Ishikawa (cell line): Measurements from ENCODE around the gene NOX3.

Experiments
- CEBPB ChIP-seq: IDR thresholded peaks from 2 replicates; pipeline ENCODE4 v1.6.1; 2012
- CREB1 ChIP-seq: IDR thresholded peaks from 2 replicates; pipeline ENCODE4 v1.6.1; 2012; ENCODE audit warnings: low read depth
- EGR1 ChIP-seq: IDR thresholded peaks from 2 replicates; pipeline ENCODE4 v1.6.1; 2012
- EP300 ChIP-seq: IDR thresholded peaks from 2 replicates; pipeline ENCODE4 v1.6.1; 2012; ENCODE audit warnings: borderline replicate concordance
- FOXM1 ChIP-seq: IDR thresholded peaks from 2 replicates; pipeline ENCODE4 v1.6.1; 2012; ENCODE audit warnings: low read depth, borderline replicate concordance
- MAX ChIP-seq: IDR thresholded peaks from 2 replicates; pipeline ENCODE4 v1.6.1; 2012
- NFIC ChIP-seq: IDR thresholded peaks from 2 replicates; pipeline ENCODE4 v1.6.1; 2012
- RAD21 ChIP-seq: IDR thresholded peaks from 2 replicates; pipeline ENCODE4 v1.6.1; 2012; ENCODE audit warnings: low read depth
- REST ChIP-seq: IDR thresholded peaks from 2 replicates; pipeline ENCODE4 v1.6.1; 2012; ENCODE audit warnings: low read depth, mild to moderate bottlenecking
- TAF1 ChIP-seq: IDR thresholded peaks from 2 replicates; pipeline ENCODE4 v1.6.1; 2012; ENCODE audit warnings: low read depth, mild to moderate bottlenecking
- TCF12 ChIP-seq: IDR thresholded peaks from 2 replicates; pipeline ENCODE4 v1.6.1; 2012; ENCODE audit warnings: low read depth
- TEAD4 ChIP-seq: IDR thresholded peaks from 2 replicates; pipeline ENCODE4 v1.6.1; 2012
- USF1 ChIP-seq: IDR thresholded peaks from 2 replicates; pipeline ENCODE4 v1.6.1; 2012
- YY1 ChIP-seq: IDR thresholded peaks from 2 replicates; pipeline ENCODE4 v1.6.1; 2012; ENCODE audit warnings: low read depth
- ZBTB7A ChIP-seq: IDR thresholded peaks from 2 replicates; pipeline ENCODE4 v1.6.1; 2012; ENCODE audit warnings: low read depth

The NOX3 gene

GRCh38 chr6:155399062-155399744 is 56.4 kb downstream of the NOX3 start:
- TF ChIP-seq USF1 (no peak), EP300 (no peak), CREB1 (no peak), RAD21 (no peak), FOXM1 (no peak), EGR1 (no peak), TEAD4 (no peak), TCF12 (no peak), CEBPB (no peak), ZBTB7A (no peak), REST (no peak), YY1 (no peak), MAX (no peak)

- TF ChIP-seq CEBPB (no peak), FOXM1 (no peak), NFIC (no peak), ZBTB7A (no peak), YY1 (no peak), RAD21 (no peak), EGR1 (no peak)
These were observed 57.0 kb downstream of the NOX3 start for GRCh38 chr6:155398701-155399061.

- TF ChIP-seq FOXM1 (no peak), USF1 (no peak), CREB1 (no peak), YY1 (no peak), EP300 (no peak), TAF1 (no peak), TEAD4 (no peak), CEBPB (no peak), EGR1 (no peak), NFIC (no peak), ZBTB7A (no peak), MAX (no peak)
These were observed 57.4 kb downstream of the NOX3 start for GRCh38 chr6:155398221-155398620.

- TF ChIP-seq TAF1 (no peak), TCF12 (no peak)
These were observed 58.4 kb downstream of the NOX3 start for GRCh38 chr6:155397172-155397705.

GRCh38 chr6:155396605-155397004 is 59.0 kb downstream of the NOX3 start:
- TF ChIP-seq MAX (no peak), USF1 (no peak), ZBTB7A (no peak), FOXM1 (no peak), RAD21 (no peak), EGR1 (no peak), REST (no peak), YY1 (no peak), EP300 (no peak), CREB1 (no peak), TCF12 (no peak), TAF1 (no peak), TEAD4 (no peak), NFIC (no peak), CEBPB (no peak)
